ENCODE data around the gene GPATCH3. TPM values are rescaled to one million over a fixed set of nuclear protein-coding genes. Genes with fewer than 3 reads are reported as not detected.

The GPATCH3 gene
- total RNA-seq, 1 experiment from 2014 or later, result 14.8 TPM

- Histone ChIP-seq H3K4me3 (replicated peaks in 1 of 2; ENCODE audit: low read depth in 1 of 2, low read length in 2 of 2) (no peak overlapping the region), H2AFZ (ENCODE audit: low read depth, low read length, poor library complexity, severe bottlenecking) (no peak overlapping the region), H3K9me2 (ENCODE audit: insufficient read depth) (no peaks in the 10 kb centered on the region), H3K9ac (ENCODE audit: low read length) (no peak overlapping the region), H3K4me2 (ENCODE audit: low read length) (no peak overlapping the region), H3K36me3 (ENCODE audit: control insufficient read depth in 1 of 2, insufficient read depth in 2 of 2, low read length in 2 of 2) (peaks cover 14 to 32% of the 10 kb centered on the region in 2 experiments; a peak in 3 of 4 replicates), H3K9me3 (ENCODE audit: control insufficient read depth in 1 of 2, insufficient read depth in 1 of 2, low read depth in 1 of 2, low read length in 2 of 2) (no peaks in the 10 kb centered on the region), H3K27ac (ENCODE audit: low read depth, low read length) (no peak overlapping the region), H3K27me3 (ENCODE audit: insufficient read depth, low read length) (no peaks in the 10 kb centered on the region), H3K4me1 (ENCODE audit: control insufficient read depth in 1 of 2, insufficient read depth in 2 of 2, low read length in 2 of 2) (peaks cover 4 to 16% of the 10 kb centered on the region in 2 experiments; a peak in 3 of 4 replicates), H4K20me1 (ENCODE audit: insufficient read depth) (no peaks in the 10 kb centered on the region), H3K79me2 (ENCODE audit: insufficient read depth, low read length) (peaks cover 39% of the 10 kb centered on the region)
- BruUV-seq (replicated peaks), result no TSS peak
- TF ChIP-seq YY1 (IDR thresholded peaks at IDR 0.05; ENCODE audit: extremely low read depth, insufficient replicate concordance, low read depth, low read length), result no peak
- CTCF ChIA-PET, result no interaction called here
- RAD21 ChIA-PET (ENCODE audit: low non-redundant PET in 1 of 2, low total read pairs in 2 of 2, uncharacterized antibody in 2 of 2, unreplicated experiment in 2 of 2), result no interaction called here
- POLR2A ChIA-PET, result no interaction called here
- DNase-seq (ENCODE audit: low read depth, low spot score) (no peak), ATAC-seq (no peak)
- intact Hi-C loops (cut with micrococcal nuclease), result no loop called here
Measured at GRCh38 chr1:26894263-26894662, 6.0 kb downstream of the GPATCH3 start.

DNA sequence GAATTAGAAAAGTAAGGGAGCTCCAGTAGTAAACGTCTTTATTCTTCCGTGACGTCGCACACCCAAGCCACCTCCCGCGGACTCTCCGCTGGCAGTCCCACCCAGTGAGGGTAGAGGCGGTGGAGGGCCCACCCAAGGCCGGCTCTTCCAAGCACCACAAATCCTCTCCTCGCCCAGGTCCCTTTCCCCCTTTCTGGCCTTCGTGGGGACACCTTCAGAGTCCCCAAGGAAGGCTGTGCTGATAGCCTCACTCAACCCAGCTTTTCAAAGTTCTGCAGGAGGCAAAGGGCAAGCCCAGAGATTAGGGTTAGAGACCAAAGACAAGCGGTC is 9.8 kb downstream of the GPATCH3 start:
- BruUV-seq (replicated peaks), result TSS peak; percentile 90
- peak overlapping the region; percentile 86 for H3K27ac ChIP-seq (ENCODE audit: low read depth, low read length)
- H2AFZ ChIP-seq (ENCODE audit: low read depth, low read length, poor library complexity, severe bottlenecking), result no peak overlapping the region
- DNase-seq (ENCODE audit: low read depth, low spot score) (no peak), ATAC-seq (peak; percentile 43)
- H3K4me1 ChIP-seq (ENCODE audit: control insufficient read depth in 1 of 2, insufficient read depth in 2 of 2, low read length in 2 of 2), result peaks cover 4 to 19% of the 10 kb centered on the region in 2 experiments; a peak in 3 of 4 replicates
- peak overlapping the region; percentile 99 for H3K4me2 ChIP-seq (ENCODE audit: low read length)
- intact Hi-C loops (cut with micrococcal nuclease), result no loop called here
- no peaks in the 10 kb centered on the region for H3K9me3 ChIP-seq (ENCODE audit: control insufficient read depth in 1 of 2, insufficient read depth in 1 of 2, low read depth in 1 of 2, low read length in 2 of 2)
- peak overlapping the region; percentile 84 for H3K9ac ChIP-seq (ENCODE audit: low read length)
- H3K4me3 ChIP-seq (replicated peaks in 1 of 2; ENCODE audit: low read depth in 1 of 2, low read length in 2 of 2), result peak overlapping the region; percentile 81 to 93
- H3K79me2 ChIP-seq (ENCODE audit: insufficient read depth, low read length), result peaks cover 43% of the 10 kb centered on the region
- no peaks in the 10 kb centered on the region for H3K27me3 ChIP-seq (ENCODE audit: insufficient read depth, low read length)
- ChIA-PET POLR2A (interaction anchor here (0.9 to 2.3 kb wide), 8 partner anchors 8 to 101 kb away, joined by 3 to 17 read pairs (median 4); partner anchors contain the start of gene GPATCH3), RAD21 (ENCODE audit: low non-redundant PET in 1 of 2, low total read pairs in 2 of 2, uncharacterized antibody in 2 of 2, unreplicated experiment in 2 of 2) (interaction anchor here in 1 of 2 experiments (0.8 kb wide), 1 partner anchor 9 kb away, joined by 3 read pairs; no protein-coding TSS in a partner anchor), CTCF (interaction anchor here (0.6 to 1.5 kb wide), 5 partner anchors 10 to 351 kb away, joined by 3 to 6 read pairs (median 3); partner anchors contain the start of gene GPATCH3)
- peaks cover 14 to 46% of the 10 kb centered on the region in 2 experiments; a peak in 3 of 4 replicates for H3K36me3 ChIP-seq (ENCODE audit: control insufficient read depth in 1 of 2, insufficient read depth in 2 of 2, low read length in 2 of 2)
- no peaks in the 10 kb centered on the region for H3K9me2 ChIP-seq (ENCODE audit: insufficient read depth)
- H4K20me1 ChIP-seq (ENCODE audit: insufficient read depth), result peaks cover 2% of the 10 kb centered on the region; the same call in 1 of the 2 replicates
- TF ChIP-seq SIN3A (IDR thresholded peaks at IDR 0.05; ENCODE audit: low read depth) (no peak), POLR2A (IDR thresholded peaks at IDR 0.05; ENCODE audit: borderline replicate concordance, extremely low read depth, insufficient read depth, insufficient read length) (peak; percentile 9), MAX (IDR thresholded peaks at IDR 0.05) (no peak), POLR2AphosphoS5 (IDR thresholded peaks at IDR 0.05; ENCODE audit: low read depth, low read length) (no peak), EZH2 (IDR thresholded peaks at IDR 0.05) (no peak)

Data from HCT116 (cell line).